IMR-90 (cell line): ENCODE data around the gene ADAT1. TPM values are rescaled to one million over a fixed set of nuclear protein-coding genes. Genes with fewer than 3 reads are reported as not detected.

Experiments used
- ATAC-seq: fragments of 200-7000 bp; cut with Tn5 transposase; 2 replicates; pipeline ENCODE4 v1.9.1; 2020; ENCODE audit warnings: low read depth, mild to moderate bottlenecking, moderate library complexity
- BruUV-seq: library from RNA; stranded (reverse); fragments of 400-500 nt; replicated peaks from 2 replicates; lab custom pipeline; 2021; lab: Mats Ljungman, UMichigan
- CTCF ChIA-PET: fragments of 300-600 bp; formaldehyde crosslinking; extraction: SDS; loops from one replicate; lab custom pipeline; 2021; ENCODE audit warnings: antibody characterized with exemption; lab: Yijun Ruan, JAX
- POLR2A ChIA-PET: fragments of 300-600 bp; sonication (Branson Sonifier 250); formaldehyde crosslinking; loops from one replicate; lab custom pipeline; 2022; ENCODE audit warnings: antibody characterized with exemption; ENCODE audit not compliant: unreplicated experiment; lab: Charles Lee
- DNase-seq: peaks from one replicate; pipeline ENCODE4 v3.0.0; 2013
- H2AFZ ChIP-seq: replicated peaks from 2 replicates; pipeline ENCODE3; 2013; ENCODE audit warnings: low read length, mild to moderate bottlenecking; ENCODE audit not compliant: poor library complexity
- H2AK5ac ChIP-seq: 2 replicates; pipeline ENCODE4 v1.6.1; 2013; ENCODE audit warnings: low read depth, low read length, inconsistent platforms
- H2AK9ac ChIP-seq: replicated peaks from 2 replicates; pipeline ENCODE3; 2013; ENCODE audit warnings: mild to moderate bottlenecking, low read depth, low read length, moderate library complexity; ENCODE audit not compliant: poor library complexity
- H2BK120ac ChIP-seq: 2 replicates; pipeline ENCODE4 v1.6.1; 2013; ENCODE audit warnings: low read depth, low read length, inconsistent platforms
- H2BK15ac ChIP-seq: 3 replicates; pipeline ENCODE4 v1.6.1; 2013; ENCODE audit warnings: low read depth, low read length, inconsistent platforms
- H2BK20ac ChIP-seq: 2 replicates; pipeline ENCODE4 v1.6.1; 2013; ENCODE audit warnings: low read depth, mild to moderate bottlenecking, inconsistent platforms, low read length, moderate library complexity
- H2BK5ac ChIP-seq: 2 replicates; pipeline ENCODE4 v1.6.1; 2013; ENCODE audit warnings: mild to moderate bottlenecking, low read depth, low read length, inconsistent platforms; ENCODE audit not compliant: poor library complexity, severe bottlenecking
- H3K14ac ChIP-seq: replicated peaks from 2 replicates; pipeline ENCODE4 v1.6.1; 2013; ENCODE audit warnings: low read depth, low read length, inconsistent platforms
- H3K18ac ChIP-seq: 2 replicates; pipeline ENCODE4 v1.6.1; 2013; ENCODE audit warnings: low read depth, low read length, control low read depth
- H3K23ac ChIP-seq: 2 replicates; pipeline ENCODE4 v1.6.1; 2013; ENCODE audit warnings: low read depth, low read length, inconsistent platforms
- H3K27ac ChIP-seq: 2 replicates; pipeline ENCODE4 v1.5.1; 2013; ENCODE audit warnings: mild to moderate bottlenecking, control low read depth, low read length; ENCODE audit not compliant: insufficient read depth
- H3K27me3 ChIP-seq: 2 replicates; pipeline ENCODE4 v1.6.1; 2013; ENCODE audit warnings: low read length; ENCODE audit not compliant: control insufficient read depth, insufficient read depth
- H3K36me3 ChIP-seq: 2 replicates; pipeline ENCODE4 v1.6.1; 2013; ENCODE audit warnings: low read length, mixed read lengths; ENCODE audit not compliant: control insufficient read depth, insufficient read depth
- H3K4ac ChIP-seq: 2 replicates; pipeline ENCODE4 v1.6.1; 2013; ENCODE audit warnings: low read depth, low read length, inconsistent platforms
- H3K4me1 ChIP-seq: 2 replicates; pipeline ENCODE4 v1.6.1; 2013; ENCODE audit warnings: low read length, mixed read lengths; ENCODE audit not compliant: control insufficient read depth, insufficient read depth
- H3K4me2 ChIP-seq: 2 replicates; pipeline ENCODE4 v1.6.1; 2013; ENCODE audit warnings: low read depth, mild to moderate bottlenecking, control low read depth, low read length, moderate library complexity
- H3K4me3 ChIP-seq: 2 replicates; pipeline ENCODE4 v1.5.1; 2013; ENCODE audit warnings: low read depth, mild to moderate bottlenecking, control low read depth, low read length, moderate library complexity; ENCODE audit not compliant: insufficient read depth
- H3K56ac ChIP-seq: 2 replicates; pipeline ENCODE4 v1.6.1; 2013; ENCODE audit warnings: low read length, inconsistent platforms; ENCODE audit not compliant: insufficient read depth; ENCODE audit errors: extremely low read depth
- H3K79me1 ChIP-seq, 2 experiments: 2 replicates each; pipeline ENCODE4 v1.6.1; 2013; ENCODE audit warnings: low read length in 2 of 2, inconsistent platforms in 1 of 2, low read depth in 1 of 2
- H3K9ac ChIP-seq: 2 replicates; pipeline ENCODE4 v1.6.1; 2013; ENCODE audit warnings: low read depth, low read length, control low read depth
- H3K9me1 ChIP-seq: 2 replicates; pipeline ENCODE4 v1.6.1; 2013; ENCODE audit warnings: low read length, inconsistent platforms; ENCODE audit not compliant: insufficient read depth
- H3K9me3 ChIP-seq: 2 replicates; pipeline ENCODE4 v1.6.1; 2013; ENCODE audit warnings: low read length; ENCODE audit not compliant: control insufficient read depth, insufficient read depth
- H4K20me1 ChIP-seq: 2 replicates; pipeline ENCODE4 v1.6.1; 2013; ENCODE audit warnings: low read length, inconsistent platforms; ENCODE audit not compliant: insufficient read depth
- H4K5ac ChIP-seq: 2 replicates; pipeline ENCODE4 v1.6.1; 2013; ENCODE audit warnings: mild to moderate bottlenecking, low read depth, low read length, control low read depth
- H4K8ac ChIP-seq, 2 experiments: 2 replicates each; pipeline ENCODE4 v1.6.1; 2013; ENCODE audit warnings: low read depth in 2 of 2, low read length in 2 of 2, control low read depth in 1 of 2, inconsistent platforms in 1 of 2
- H4K91ac ChIP-seq: 2 replicates; pipeline ENCODE4 v1.6.1; 2013; ENCODE audit warnings: low read depth, low read length, inconsistent platforms; ENCODE audit not compliant: insufficient read depth
- BHLHE40 ChIP-seq: fragments of 150-350 bp; IDR thresholded peaks from 2 replicates; pipeline ENCODE4 v1.6.1; 2016; ENCODE audit warnings: mild to moderate bottlenecking, low read depth, low read length
- CEBPB ChIP-seq: IDR thresholded peaks from 2 replicates; pipeline ENCODE4 v1.6.1; 2012; ENCODE audit warnings: low read depth, low read length, improper control_type of control experiment
- CHD1 ChIP-seq: IDR thresholded peaks from 2 replicates; pipeline ENCODE4 v1.6.1; 2012; ENCODE audit warnings: low read depth, low read length, improper control_type of control experiment
- CTCF ChIP-seq: conservative IDR thresholded peaks from 2 replicates; pipeline ENCODE4 v1.5.1; 2012; ENCODE audit warnings: mild to moderate bottlenecking, low read depth, low read length, improper control_type of control experiment
- ELK1 ChIP-seq: fragments of 150-350 bp; IDR thresholded peaks from 2 replicates; pipeline ENCODE4 v1.6.1; 2016; ENCODE audit warnings: low read depth, mild to moderate bottlenecking, low read length, moderate library complexity, borderline replicate concordance
- FOS ChIP-seq: fragments of 150-350 bp; IDR thresholded peaks from 2 replicates; pipeline ENCODE4 v1.6.1; 2016; ENCODE audit warnings: low read depth, low read length
- MAFK ChIP-seq: IDR thresholded peaks from 2 replicates; pipeline ENCODE4 v1.6.1; 2012; ENCODE audit warnings: low read depth, low read length, improper control_type of control experiment
- MAZ ChIP-seq: IDR thresholded peaks from 2 replicates; pipeline ENCODE4 v1.6.1; 2012; ENCODE audit warnings: low read depth, mild to moderate bottlenecking, low read length, improper control_type of control experiment, moderate library complexity, borderline replicate concordance
- MXI1 ChIP-seq: IDR thresholded peaks from 2 replicates; pipeline ENCODE4 v1.6.1; 2012; ENCODE audit warnings: low read depth, mild to moderate bottlenecking, low read length, moderate library complexity, borderline replicate concordance
- NFE2L2 ChIP-seq: fragments of 150-350 bp; IDR thresholded peaks from 2 replicates; pipeline ENCODE4 v1.6.1; 2016; ENCODE audit warnings: low read depth, mild to moderate bottlenecking, low read length
- POLR2A ChIP-seq: IDR thresholded peaks from 2 replicates; pipeline ENCODE4 v1.6.1; 2012; ENCODE audit warnings: mild to moderate bottlenecking, low read depth, low read length
- RAD21 ChIP-seq: IDR thresholded peaks from 2 replicates; pipeline ENCODE4 v1.6.1; 2012; ENCODE audit warnings: low read length, improper control_type of control experiment
- RCOR1 ChIP-seq: IDR thresholded peaks from 2 replicates; pipeline ENCODE4 v1.6.1; 2012; ENCODE audit warnings: mild to moderate bottlenecking, low read length, improper control_type of control experiment; ENCODE audit not compliant: insufficient replicate concordance
- RFX5 ChIP-seq: IDR thresholded peaks from 2 replicates; pipeline ENCODE4 v1.8.0; 2012; ENCODE audit warnings: low read depth, mild to moderate bottlenecking, low read length, moderate library complexity
- SMC3 ChIP-seq: fragments of 150-350 bp; IDR thresholded peaks from 2 replicates; pipeline ENCODE4 v1.6.1; 2016; ENCODE audit warnings: low read depth, mild to moderate bottlenecking, antibody characterized with exemption, low read length, moderate library complexity
- USF2 ChIP-seq: fragments of 150-350 bp; IDR thresholded peaks from 2 replicates; pipeline ENCODE4 v1.6.1; 2017; ENCODE audit warnings: mild to moderate bottlenecking, antibody characterized with exemption, low read length, low read depth
- WGBS, 2 experiments: methylation state at CpG; one replicate each; pipeline versions ENCODE4 v1.1.5 to v1.1.7; 2013; ENCODE audit warnings: missing lambda C conversion rate in 2 of 2; ENCODE audit not compliant: insufficient read length in 1 of 2; ENCODE audit errors: extremely low coverage in 2 of 2; 5-methylcytosine and 5-hydroxymethylcytosine counted together
- dilution Hi-C: fragments of 300-500 bp; cut with HindIII; formaldehyde crosslinking; loops from one replicate; pipeline ENCODE4 v1.14.3; 2018; ENCODE audit warnings: low sequenced_read_pairs; ENCODE audit not compliant: unreplicated experiment
- in situ Hi-C: fragments of 300-500 bp; cut with MboI; formaldehyde crosslinking; loops from 3 replicates; pipeline ENCODE4 v1.14.3; 2019; ENCODE audit warnings: low sequenced_read_pairs, inconsistent platforms, mixed read lengths
- intact Hi-C: fragments of 100-400 bp; cut with micrococcal nuclease; formaldehyde crosslinking; loops from 2 replicates; pipeline ENCODE4 v1.10.0; 2022
- polyA plus RNA-seq, 3 experiments: library from polyadenylated mRNA; depleted of rRNA; stranded (reverse); fragments of >200 nt; gene quantifications; 2 replicates each; pipeline ENCODE4 v1.2.3, GENCODE V29; 2012; ENCODE audit warnings: low replicate concordance in 1 of 3
- total RNA-seq: library from RNA; depleted of rRNA; stranded (reverse); fragments of >200 nt; gene quantifications from 2 replicates; pipeline ENCODE4 v1.2.3, GENCODE V29; 2012

The ADAT1 gene
- total and polyA plus RNA-seq, 2 of the 4 experiments (the other 2 are of a cell fraction), result 22.7 to 52.9 TPM

GRCh38 chr16:75628351-75628750 is 5.3 kb upstream of the ADAT1 start:
- dilution Hi-C loops, result no loop called here
- no TSS peak for BruUV-seq
- CTCF ChIA-PET, result no interaction called here
- Histone ChIP-seq H3K9me3 (no peaks in the 10 kb centered on the region), H4K91ac (no peak overlapping the region), H3K9me1 (no peaks in the 10 kb centered on the region), H3K9ac (no peak overlapping the region), H2BK20ac (no peak overlapping the region), H4K8ac (no peak overlapping the region), H3K4me1 (no peaks in the 10 kb centered on the region), H3K4me3 (no peak overlapping the region), H2BK120ac (no peak overlapping the region), H2AK9ac (peak overlapping the region; percentile 67), H3K4ac (no peak overlapping the region), H2AK5ac (no peak overlapping the region), H4K5ac (no peak overlapping the region), H2AFZ (no peak overlapping the region), H3K27ac (no peak overlapping the region), H3K79me1 (no peaks in the 10 kb centered on the region; a peak in 1 of 4 replicates), H3K27me3 (no peaks in the 10 kb centered on the region), H3K18ac (no peak overlapping the region), H3K4me2 (no peak overlapping the region), H2BK5ac (no peak overlapping the region), H3K14ac (no peak overlapping the region), H3K36me3 (peaks cover 62% of the 10 kb centered on the region), H4K20me1 (no peaks in the 10 kb centered on the region), H3K56ac (no peak overlapping the region), H2BK15ac (no peak overlapping the region), H3K23ac (no peak overlapping the region)
- TF ChIP-seq NFE2L2, result no peak
- no peak for TF ChIP-seq CHD1
- TF ChIP-seq ELK1, result no peak
- no peak for TF ChIP-seq FOS
- TF ChIP-seq BHLHE40, result no peak
- TF ChIP-seq MAZ, result no peak
- no peak for TF ChIP-seq MAFK
- no peak for TF ChIP-seq CTCF
- TF ChIP-seq MXI1, result no peak
- TF ChIP-seq USF2, result no peak
- no peak for TF ChIP-seq POLR2A
- no peak for TF ChIP-seq SMC3
- no peak for TF ChIP-seq RAD21
- TF ChIP-seq RFX5, result no peak
- TF ChIP-seq RCOR1, result no peak
- no peak for TF ChIP-seq CEBPB
- intact Hi-C loops, result loop anchor here (10.0 kb wide), 2 partner anchors 164 to 434 kb away; partner anchors contain the start of gene TMEM170A
- POLR2A ChIA-PET, result no interaction called here
- 100% methylated on average over 3 of the region's 4 CpGs; no CpG with 5 or more reads in 1 of the 2 experiments for WGBS, 2 experiments
- in situ Hi-C loops, result no loop called here
- DNase-seq (no peak), ATAC-seq (no peak)
